ENCODE measurements around the gene NTM. TPM values are rescaled to one million over a fixed set of nuclear protein-coding genes. Genes with fewer than 3 reads are reported as not detected.

The NTM gene
- polyA plus RNA-seq, 1 donor (not counting 4 experiments of a cell fraction or from before 2014, with no cell fraction given), result 47.9 TPM

DNA sequence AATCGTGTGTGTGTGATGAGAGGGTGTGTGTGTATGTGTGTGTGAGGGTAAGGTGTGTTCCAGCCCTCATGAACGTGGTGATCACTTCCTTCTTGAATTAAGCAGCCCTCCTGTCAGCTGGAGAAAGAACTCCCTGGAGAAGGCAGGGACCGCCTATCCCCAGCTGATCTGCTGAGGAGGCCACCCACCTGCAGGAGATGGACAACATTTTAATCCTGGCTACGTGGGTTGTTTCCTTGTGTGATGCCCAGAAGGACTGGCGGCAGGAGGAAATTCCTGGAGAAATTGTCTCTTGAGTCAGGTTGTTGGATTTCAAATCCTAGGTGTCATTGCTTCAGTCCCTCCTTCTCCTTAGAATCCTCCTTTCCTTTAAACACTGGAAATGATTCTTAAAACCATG, 878.8 kb downstream of the NTM start:
- dilution Hi-C loops (cut with MboI; ENCODE audit: extremely low pct_ligation_motif_present, low sequenced_read_pairs), result no loop called here
- FAIRE-seq (no peak), DNase-seq (ENCODE audit: low read depth, low spot score) (no peak)
- H4K20me1 ChIP-seq (ENCODE audit: control insufficient read depth, extremely low read depth, insufficient read depth, low read length), result no peaks in the 10 kb centered on the region
- H3K9me3 ChIP-seq (ENCODE audit: control insufficient read depth, low read depth, low read length), result no peaks in the 10 kb centered on the region
- H3K9me1 ChIP-seq (ENCODE audit: control insufficient read depth, extremely low read depth, insufficient read depth, low read length), result no peaks in the 10 kb centered on the region
- no peaks in the 10 kb centered on the region for H3K79me2 ChIP-seq (ENCODE audit: control insufficient read depth, insufficient read depth, low read length)
- no peaks in the 10 kb centered on the region for H3K27me3 ChIP-seq (ENCODE audit: control insufficient read depth, extremely low read depth, insufficient read depth, low read length)
- TF ChIP-seq EZH2 (IDR thresholded peaks at IDR 0.05; ENCODE audit: low read length) (no peak), CTCF (optimal IDR thresholded peaks at IDR 0.05 in 1 of 3, IDR thresholded peaks at IDR 0.05 in 1 of 3, conservative IDR thresholded peaks at IDR 0.05 in 1 of 3; ENCODE audit: extremely low read depth in 1 of 3, insufficient read depth in 2 of 3, low read length in 3 of 3) (no peak)
- H3K27ac ChIP-seq (ENCODE audit: control insufficient read depth, insufficient read depth, low read length), result no peak overlapping the region
- no peaks in the 10 kb centered on the region for H3K4me1 ChIP-seq (ENCODE audit: control insufficient read depth, extremely low read depth, insufficient read depth, low read length)
- no peak overlapping the region for H3K9ac ChIP-seq (ENCODE audit: control insufficient read depth, extremely low read depth, insufficient read depth, low read length)
- H3K4me3 ChIP-seq (ENCODE audit: control insufficient read depth in 2 of 3, extremely low read depth in 1 of 3, insufficient read depth in 2 of 3, low read depth in 1 of 3, low read length in 3 of 3), result no peak overlapping the region
- H3K36me3 ChIP-seq (ENCODE audit: control insufficient read depth in 2 of 2, extremely low read depth in 1 of 2, insufficient read depth in 2 of 2, low read length in 2 of 2), result no peaks in the 10 kb centered on the region
- H2AFZ ChIP-seq (ENCODE audit: control insufficient read depth, low read length), result no peak overlapping the region
- H3K4me2 ChIP-seq (ENCODE audit: control insufficient read depth, extremely low read depth, insufficient read depth, low read depth, low read length), result no peak overlapping the region

DNA sequence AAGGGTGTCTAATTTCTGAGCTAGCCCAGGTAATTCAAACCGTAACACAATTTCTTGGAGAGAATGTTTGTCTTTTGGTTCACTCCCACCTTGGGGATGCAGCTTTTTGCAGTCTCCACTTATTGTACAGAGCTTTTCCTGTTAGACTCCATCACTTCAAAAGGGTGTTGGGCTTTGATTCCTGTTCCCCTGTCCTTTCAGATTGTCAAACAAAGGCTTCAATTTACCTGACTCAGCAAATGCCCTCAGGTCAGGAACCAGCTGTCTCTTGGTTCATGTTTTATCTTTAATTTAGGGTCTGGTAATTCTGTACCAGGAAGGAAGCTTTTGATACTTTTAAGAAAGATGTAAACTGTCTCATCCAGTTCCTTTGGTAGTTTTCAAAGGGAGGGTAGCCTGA, 880.6 kb downstream of the NTM start:
- H2AFZ ChIP-seq (ENCODE audit: control insufficient read depth, low read length), result no peak overlapping the region
- dilution Hi-C loops (cut with MboI; ENCODE audit: extremely low pct_ligation_motif_present, low sequenced_read_pairs), result no loop called here
- no peaks in the 10 kb centered on the region for H3K4me1 ChIP-seq (ENCODE audit: control insufficient read depth, extremely low read depth, insufficient read depth, low read length)
- H3K27me3 ChIP-seq (ENCODE audit: control insufficient read depth, extremely low read depth, insufficient read depth, low read length), result no peaks in the 10 kb centered on the region
- FAIRE-seq (no peak), DNase-seq (ENCODE audit: low read depth, low spot score) (no peak)
- H4K20me1 ChIP-seq (ENCODE audit: control insufficient read depth, extremely low read depth, insufficient read depth, low read length), result no peaks in the 10 kb centered on the region
- H3K4me2 ChIP-seq (ENCODE audit: control insufficient read depth, extremely low read depth, insufficient read depth, low read depth, low read length), result no peak overlapping the region
- no peak overlapping the region for H3K4me3 ChIP-seq (ENCODE audit: control insufficient read depth in 2 of 3, extremely low read depth in 1 of 3, insufficient read depth in 2 of 3, low read depth in 1 of 3, low read length in 3 of 3)
- H3K79me2 ChIP-seq (ENCODE audit: control insufficient read depth, insufficient read depth, low read length), result no peaks in the 10 kb centered on the region
- TF ChIP-seq CTCF (optimal IDR thresholded peaks at IDR 0.05 in 1 of 3, IDR thresholded peaks at IDR 0.05 in 1 of 3, conservative IDR thresholded peaks at IDR 0.05 in 1 of 3; ENCODE audit: extremely low read depth in 1 of 3, insufficient read depth in 2 of 3, low read length in 3 of 3) (no peak), EZH2 (IDR thresholded peaks at IDR 0.05; ENCODE audit: low read length) (no peak)
- no peak overlapping the region for H3K9ac ChIP-seq (ENCODE audit: control insufficient read depth, extremely low read depth, insufficient read depth, low read length)
- no peaks in the 10 kb centered on the region for H3K9me3 ChIP-seq (ENCODE audit: control insufficient read depth, low read depth, low read length)
- no peaks in the 10 kb centered on the region for H3K9me1 ChIP-seq (ENCODE audit: control insufficient read depth, extremely low read depth, insufficient read depth, low read length)
- H3K27ac ChIP-seq (ENCODE audit: control insufficient read depth, insufficient read depth, low read length), result no peak overlapping the region
- H3K36me3 ChIP-seq (ENCODE audit: control insufficient read depth in 2 of 2, extremely low read depth in 1 of 2, insufficient read depth in 2 of 2, low read length in 2 of 2), result no peaks in the 10 kb centered on the region
